Embryonic facial prominence (tissue), 1 donor: Measurements from ENCODE around the gene PIGU.

Experiments used
- DNase-seq: peaks from one replicate; pipeline ENCODE4 v3.0.0-alpha.2; 2016; ENCODE audit errors: extremely low spot score

The PIGU gene

DNA sequence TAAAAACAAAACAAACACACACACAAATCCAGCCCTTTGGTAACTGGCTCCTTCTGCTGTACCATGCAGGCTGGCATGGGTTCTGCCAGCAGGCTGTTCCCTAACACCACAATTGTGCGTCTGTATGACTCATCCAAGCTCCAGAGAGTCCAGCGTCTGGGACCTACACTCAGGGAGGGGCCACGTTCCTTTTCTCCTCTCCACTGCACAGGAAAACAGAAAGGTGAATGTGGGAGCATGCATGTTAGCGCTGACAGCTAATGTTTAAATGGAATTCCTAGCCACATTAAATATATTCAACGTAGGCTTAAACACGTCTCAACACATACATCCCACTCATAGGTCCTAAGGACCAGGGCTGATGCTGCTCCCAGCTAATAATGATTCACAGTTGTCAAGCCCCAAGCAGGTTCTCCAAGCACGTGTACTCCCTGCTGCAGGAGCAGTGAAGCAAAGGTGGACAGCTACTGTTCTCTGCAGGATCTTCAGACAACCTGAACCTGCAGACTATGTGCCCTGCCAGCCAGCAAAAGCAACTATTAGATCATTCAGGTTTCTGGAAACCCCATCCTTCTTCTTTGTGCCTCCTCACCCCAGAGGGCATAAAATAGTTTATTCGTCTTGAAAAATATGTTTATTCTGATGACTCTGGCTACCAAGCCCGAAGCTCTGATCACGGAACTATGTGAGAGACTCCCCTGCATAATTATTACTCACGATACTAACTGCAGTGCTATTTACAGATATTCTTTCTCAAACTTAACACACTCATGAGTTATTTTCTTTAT, 97.5 kb downstream of the PIGU start:
- DNase-seq, result no peak

DNA sequence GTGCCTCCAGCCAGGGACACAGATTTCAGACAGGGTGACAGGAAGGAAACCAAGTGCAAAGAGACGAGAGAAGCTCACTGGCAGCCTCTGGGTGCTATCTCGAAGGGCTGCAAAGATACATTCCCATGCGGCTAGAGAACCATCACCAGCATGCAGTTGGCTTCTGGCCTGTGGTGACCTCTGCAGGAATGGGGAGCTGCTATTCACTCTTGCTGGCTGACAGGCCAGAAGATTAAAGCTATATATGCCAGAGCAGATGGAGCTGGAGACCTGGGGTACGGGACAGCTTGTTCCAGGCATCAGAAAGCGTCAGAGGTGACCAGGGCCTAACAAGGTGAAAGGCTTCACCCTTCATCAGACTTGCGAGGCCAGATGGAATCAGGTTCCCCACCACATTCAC, 98.4 kb downstream of the PIGU start:
- DNase-seq, result no peak

DNA sequence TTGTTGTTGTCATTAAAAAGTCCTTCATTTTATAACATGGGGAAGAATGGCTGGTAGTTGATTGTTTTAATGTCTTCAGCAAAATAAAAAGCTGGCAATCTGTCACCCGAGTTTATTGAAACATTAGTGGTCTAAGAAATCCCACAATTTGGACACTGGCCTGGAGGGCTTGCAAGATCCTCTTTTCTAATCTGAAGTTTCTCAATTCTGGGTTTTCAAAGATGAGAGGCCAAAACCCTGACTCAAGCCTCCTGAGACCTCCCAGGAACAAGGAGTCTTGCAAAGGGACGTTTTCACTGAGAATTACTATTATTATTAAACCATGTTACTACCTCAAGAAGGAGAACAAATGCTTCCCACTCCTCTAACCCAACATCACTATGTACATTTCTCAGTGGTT, 98.9 kb downstream of the PIGU start:
- no peak for DNase-seq

DNA sequence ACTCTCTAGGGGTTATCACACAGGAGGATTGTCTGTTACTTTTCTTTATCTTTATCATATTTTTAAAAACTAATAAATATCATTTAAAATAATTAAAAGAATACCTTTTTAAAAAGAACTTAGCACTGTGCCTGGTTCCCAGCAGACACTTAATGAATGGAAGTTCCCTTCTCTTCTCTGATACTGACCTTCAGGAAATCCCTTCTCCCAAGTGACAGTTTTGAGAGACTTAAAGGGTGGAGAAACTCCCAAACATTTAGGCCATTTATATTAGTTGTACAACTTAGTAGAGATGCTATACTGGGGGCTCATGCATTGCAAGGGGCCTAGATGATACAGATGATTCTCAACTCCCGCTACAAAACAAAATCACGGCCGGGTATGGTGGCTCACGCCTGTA, 99.8 kb downstream of the PIGU start:
- no peak for DNase-seq

DNA sequence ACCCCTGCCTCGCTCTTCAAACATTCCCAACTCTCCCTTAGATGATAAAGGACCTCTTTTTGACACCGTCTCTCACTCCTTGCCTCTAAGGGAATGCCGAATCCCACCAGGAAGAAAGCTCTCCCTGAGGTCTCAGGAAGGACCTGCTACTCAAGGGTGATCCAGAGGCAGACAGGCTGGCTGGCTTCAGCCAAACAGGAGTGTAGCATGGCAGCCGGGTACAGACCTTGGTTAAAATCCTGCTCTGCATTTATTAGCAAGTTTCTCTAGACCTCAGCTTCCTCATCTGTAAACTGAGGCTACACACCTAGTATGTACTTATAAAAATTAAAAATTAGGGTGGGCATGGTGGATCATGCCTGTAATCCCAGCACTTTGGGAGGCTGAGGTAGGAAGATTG, 101.1 kb downstream of the PIGU start:
- DNase-seq, result no peak

DNA sequence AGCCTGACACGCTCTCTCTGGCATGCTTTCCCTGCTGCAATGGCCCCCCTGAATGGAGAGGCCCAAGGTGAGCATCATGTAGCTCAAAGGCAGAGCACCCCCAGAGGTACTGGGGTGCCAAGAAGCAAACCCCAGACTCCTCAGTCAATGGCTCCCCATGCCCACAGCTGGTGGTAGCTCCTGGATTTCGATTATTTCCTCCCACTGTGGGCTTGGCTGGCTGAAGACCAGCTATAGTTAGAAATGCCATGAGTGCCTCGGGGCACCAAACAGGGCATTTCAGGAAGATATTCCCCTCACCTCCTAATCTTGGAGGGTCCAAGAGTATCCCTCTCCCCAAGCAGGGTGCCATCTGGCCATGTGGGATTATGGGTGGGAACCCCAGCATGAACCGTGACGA, 101.6 kb downstream of the PIGU start:
- no peak for DNase-seq

DNA sequence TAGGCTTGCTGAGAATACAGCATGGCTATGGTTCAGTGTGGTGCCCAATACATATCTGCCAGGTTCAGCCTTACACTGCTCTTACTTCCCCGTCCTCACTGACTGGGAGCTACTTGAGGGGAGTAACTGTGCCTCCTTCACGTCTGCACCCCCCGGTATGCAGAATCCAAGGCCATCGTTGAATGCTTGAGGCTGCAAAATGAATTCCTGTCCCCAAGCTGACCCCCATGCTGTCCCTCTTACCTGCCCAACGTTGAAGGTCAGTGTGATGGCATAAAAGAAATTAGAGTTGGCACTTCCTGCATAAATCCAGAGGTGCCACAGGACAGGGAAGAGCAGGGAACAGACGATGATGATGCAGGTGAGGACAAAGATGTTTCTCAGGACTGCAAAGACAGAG, 102.0 kb downstream of the PIGU start:
- no peak for DNase-seq

DNA sequence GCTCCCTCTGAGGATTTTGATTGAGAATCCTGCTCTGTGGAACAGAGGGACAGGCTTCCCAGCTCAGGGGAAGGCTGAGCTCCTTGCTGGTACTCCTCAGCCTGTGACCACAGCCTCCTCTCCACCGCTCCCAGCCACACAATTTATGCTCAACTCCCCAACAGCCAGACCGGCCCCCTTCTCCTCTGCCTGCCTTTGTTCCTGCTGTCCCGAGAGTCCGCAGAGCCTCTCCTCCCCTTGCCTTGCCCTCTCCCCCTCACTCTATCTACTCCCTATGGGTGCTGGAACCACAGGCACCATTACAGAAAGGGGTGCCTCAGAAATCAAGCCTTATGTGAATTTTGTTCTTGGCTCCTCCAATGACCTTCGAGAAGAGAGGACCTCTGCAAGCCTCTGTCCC, 102.5 kb downstream of the PIGU start:
- no peak for DNase-seq

DNA sequence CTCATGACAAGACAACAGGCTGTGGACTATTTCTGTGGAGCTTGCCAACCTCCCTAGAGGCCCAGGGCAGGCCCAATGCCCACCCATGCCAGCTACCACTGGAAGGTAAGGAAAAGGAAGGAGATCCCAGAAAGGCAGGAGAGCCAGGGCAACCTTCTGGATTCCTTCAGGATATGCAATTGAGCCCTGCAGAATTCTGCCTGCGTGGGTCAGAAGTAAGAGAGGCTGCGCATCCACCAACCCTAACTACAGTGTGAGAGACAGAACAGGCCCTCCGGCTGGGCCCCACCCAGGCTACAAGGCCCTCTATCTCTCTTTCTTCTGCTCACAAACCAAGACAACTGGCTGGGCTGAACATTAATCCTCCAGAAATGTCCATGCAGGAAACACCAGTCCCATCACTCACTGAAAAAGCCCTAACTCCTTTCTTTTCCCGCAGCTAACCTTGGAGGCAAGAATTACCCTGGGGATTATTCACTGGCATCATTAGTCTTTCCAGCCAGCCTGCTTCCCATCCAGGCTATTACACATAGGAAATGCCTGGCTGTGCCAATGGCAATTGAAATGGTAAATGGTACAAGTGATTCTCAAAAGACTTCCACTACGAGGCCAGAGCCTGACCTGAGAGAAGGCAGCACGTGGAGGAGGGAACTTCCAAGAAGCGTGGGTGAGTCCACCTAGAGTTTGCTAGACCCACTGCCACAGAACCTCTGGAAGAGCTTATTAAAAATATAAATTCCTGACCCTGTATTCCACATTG, 103.2 kb downstream of the PIGU start:
- no peak for DNase-seq

DNA sequence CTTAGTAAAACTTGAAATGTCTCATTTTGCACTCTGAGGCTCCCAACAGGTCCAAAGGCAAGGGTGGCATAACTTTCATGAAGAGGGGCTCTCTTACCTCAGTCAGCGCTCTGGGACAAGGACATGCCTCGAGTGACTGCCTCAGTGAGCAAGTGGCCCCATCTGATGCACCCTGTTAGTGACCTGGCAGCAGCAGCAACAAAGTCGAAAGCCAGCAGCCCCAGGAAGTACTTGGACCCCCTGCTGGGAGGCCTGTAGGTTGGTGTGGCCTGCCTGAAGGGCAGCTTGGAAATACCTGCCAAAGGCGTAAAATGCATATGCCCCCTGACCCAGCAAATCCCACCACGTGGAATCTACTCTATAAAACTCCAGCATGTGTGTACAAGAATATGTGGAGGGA, 105.1 kb downstream of the PIGU start:
- no peak for DNase-seq

DNA sequence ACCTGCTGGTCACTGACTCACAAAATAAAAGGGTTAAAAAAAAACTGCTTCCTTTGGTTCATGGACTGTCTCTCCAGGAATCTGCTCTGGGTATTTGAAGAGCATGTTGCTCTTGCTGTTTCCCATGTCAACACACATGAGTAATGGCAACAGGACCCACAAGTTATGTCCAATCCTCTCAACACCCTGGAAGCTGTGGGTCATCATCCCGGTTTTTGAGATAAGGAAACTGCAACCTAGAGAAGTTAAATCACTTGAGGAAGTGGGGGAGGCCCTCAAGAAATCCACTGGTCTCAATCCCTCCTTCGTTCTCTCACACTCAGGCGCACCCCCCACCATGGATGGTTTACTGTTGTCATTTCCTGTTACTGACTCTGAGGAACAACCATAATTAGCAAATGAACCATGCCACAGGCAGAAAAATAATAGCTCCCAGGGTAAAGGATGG, 106.0 kb downstream of the PIGU start:
- no peak for DNase-seq

DNA sequence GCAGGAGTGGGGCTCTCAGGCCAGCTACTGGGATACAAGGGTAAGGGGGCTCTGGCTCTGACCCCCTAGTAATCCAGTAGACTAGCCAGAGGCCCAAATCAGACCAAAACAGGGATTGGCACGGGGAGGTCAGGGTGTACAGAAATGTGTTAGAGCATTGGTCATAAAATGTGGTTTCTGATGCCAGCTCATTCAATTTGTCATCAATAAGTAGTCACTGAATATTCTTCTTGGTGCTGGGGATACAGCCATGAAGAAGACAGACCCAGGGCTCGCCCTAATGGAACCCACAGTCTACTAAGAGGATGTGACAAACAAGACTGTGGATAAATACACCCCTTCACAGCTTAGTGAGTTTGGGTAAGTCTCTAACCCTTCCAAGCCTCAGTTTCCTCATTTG, 107.3 kb downstream of the PIGU start:
- DNase-seq, result no peak

DNA sequence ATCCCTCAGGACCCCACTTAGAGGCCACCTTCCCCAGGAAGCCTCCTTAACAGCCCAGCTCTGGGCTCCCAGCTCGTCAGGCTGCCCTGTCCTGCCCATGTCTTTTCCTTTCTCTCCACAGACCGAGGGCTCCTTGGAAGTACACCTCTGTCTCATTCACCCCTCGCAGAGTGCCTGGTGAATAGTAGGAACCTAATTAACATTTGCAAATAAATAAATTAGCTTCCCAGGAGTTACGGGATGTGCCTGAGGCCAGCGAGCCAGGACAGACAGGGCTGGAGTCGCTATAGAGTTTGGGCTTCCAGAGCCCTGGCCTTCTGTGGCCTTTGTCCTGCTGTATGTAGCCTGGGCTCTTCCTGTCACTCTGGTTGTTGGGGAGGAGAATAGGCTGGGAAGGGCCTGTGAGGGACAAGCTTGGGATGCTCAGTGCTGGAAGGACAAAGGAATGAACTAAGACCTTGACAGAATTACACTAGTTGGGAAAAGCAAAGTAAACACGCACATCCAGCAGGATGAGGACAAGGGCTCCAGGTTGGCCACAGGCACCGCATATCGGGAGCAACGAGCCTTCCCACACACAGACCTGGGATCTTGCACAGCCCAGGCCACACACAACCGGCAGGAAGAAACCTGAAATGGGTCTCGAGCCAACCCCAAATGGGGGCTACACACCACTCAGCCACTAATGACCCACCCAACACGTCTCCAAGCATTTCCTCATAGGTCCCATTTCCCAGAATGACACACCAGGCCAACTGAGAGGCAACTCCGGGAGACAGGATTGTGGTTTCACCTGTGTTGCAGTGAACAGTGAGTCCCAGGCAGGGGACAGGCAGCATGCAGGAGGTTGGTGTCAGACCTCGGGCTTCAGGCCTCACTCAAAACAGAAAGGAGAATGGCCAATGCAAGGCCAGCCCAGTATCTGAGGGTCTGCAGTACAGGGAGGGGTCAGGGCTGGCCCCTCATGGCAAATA, 108.7 kb downstream of the PIGU start:
- DNase-seq, result no peak

DNA sequence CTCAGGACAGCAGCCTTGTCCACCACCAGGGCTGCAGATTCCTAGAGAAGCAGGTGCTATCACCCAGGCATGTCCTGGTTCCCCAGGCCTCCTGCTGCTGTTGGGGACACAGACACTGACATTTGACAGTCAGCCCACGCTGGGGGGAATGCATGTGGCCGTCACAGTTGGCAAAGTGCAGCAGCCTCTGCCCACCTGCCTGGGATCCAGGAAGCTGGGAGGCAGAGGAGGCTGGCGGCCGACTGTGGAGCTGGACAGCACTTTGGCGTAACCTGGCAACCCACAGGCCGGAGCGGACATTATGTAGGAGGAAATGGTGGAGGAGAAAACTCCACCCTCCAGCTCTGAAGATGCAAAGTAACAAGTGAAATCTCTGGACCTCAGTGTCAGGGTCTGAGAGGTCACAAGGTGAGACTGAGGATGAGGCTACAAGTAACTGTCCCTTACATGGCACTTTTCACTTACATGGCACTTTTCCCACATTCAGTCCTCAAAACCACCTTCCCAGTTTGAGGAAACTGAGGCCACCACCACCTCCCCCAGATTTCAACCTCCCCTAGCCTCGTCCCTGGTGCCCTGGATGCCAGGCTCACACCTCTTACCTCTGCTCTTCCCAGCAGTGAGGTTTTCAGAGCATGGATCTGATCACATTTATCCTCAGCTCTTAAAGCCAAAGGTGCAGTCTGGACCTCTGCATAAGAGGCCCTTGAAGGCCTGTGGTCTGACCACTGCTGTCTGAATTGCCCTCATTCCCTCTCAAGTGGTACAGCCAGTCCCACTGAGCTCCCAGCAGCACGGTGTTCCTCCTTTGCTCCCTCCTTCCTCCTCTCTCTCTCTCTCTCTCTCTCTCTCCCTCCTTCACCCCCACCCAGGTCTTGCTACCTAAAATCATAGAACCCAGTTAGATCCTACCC, 109.7 kb downstream of the PIGU start:
- DNase-seq, result no peak

DNA sequence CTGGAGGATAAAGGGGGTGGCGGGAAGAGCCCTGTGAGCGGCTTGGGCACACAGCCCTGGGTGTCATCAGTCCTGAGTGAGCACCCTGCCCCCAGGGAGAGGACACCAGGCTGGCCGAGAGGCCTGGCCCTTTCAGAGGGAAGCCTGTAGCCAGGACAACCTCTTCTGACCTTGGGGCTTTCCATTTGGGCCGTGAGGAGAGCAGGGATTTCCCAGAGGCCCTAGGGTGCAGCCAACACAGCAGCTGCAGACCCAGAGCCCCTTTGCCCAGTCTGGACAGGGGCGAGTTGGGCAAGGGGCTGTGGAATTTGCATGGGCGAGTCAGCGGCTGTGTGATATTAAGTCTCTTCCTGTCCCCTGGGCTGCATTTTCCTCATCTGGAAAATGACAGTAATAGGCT, 112.1 kb downstream of the PIGU start:
- DNase-seq, result no peak

DNA sequence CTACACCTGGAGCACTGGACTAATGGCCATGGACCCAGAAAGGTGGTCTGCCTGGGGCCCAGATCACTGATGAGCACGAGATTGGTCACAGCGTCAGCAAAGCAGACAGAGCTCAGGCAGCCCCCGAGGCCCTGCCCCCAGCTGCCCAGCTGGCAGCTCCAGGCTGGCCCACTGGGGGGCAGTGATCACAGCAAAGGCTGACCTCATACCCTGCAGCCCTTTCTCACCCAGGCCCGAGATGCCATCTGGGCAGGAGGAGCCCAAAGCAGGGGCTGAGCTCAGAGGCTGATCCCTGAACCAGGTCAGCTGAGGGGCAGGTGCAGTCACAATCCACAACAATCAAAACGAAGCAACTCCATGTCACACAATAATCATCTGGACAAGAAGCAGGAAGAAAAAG, 114.3 kb downstream of the PIGU start:
- no peak for DNase-seq

DNA sequence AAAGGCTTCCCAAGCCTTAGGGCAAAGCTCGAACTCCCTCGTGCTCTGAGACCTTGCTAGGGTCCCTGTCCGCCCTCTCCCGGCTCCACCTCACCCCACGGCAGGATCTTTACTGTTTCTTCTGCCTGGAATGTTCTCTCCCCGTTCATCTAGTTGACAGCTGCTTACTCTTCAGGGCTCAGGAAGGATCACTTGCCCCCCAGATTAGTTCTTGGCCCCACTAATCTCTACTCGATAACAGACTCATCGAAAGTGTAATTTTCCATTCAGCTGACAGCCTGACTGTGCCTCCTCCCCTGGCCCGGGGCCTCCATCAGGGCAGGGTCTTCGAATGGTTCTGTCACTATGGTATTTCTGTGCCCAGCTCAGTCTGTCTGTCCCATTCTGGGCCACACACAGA, 115.2 kb downstream of the PIGU start:
- no peak for DNase-seq

DNA sequence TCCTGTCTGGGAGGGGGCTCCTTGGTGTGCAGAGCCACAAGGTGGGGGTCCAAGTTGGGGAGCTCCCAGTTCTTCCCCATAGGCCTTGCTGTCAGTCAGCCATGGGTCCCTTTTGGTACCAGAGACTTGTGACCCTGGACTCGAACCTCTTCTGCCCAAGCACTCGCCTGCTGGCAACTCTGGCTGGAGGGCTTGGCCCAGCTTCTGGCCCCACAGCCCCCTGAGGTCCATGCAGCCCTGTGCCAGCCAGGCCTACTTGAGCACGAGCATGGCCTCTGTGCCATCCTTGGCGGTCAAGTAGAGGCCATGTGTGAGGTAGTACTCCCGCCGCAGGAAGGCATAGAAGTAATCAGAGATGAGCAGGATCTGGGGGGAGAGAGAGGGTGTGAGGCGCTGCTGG, 116.3 kb downstream of the PIGU start:
- no peak for DNase-seq

DNA sequence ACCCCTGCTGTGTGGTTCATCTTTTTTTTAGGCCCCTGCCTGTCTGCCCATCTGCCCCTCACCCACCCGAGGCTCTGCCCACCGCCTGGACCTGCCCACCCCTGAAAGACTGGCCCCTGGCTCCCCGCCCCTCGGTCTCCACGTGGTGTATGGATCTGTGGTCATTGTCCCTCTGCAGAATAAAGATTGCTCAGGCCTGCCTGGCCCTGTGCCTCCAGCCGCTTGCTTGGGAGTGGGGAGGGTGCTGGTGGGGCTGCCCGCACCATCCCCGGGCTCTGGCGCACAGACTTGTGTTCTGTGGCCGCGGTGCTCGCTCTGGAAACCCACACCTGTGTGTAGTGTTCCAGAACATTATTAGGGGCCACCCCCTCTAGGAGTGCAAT, 116.8 kb downstream of the PIGU start:
- DNase-seq, result no peak

DNA sequence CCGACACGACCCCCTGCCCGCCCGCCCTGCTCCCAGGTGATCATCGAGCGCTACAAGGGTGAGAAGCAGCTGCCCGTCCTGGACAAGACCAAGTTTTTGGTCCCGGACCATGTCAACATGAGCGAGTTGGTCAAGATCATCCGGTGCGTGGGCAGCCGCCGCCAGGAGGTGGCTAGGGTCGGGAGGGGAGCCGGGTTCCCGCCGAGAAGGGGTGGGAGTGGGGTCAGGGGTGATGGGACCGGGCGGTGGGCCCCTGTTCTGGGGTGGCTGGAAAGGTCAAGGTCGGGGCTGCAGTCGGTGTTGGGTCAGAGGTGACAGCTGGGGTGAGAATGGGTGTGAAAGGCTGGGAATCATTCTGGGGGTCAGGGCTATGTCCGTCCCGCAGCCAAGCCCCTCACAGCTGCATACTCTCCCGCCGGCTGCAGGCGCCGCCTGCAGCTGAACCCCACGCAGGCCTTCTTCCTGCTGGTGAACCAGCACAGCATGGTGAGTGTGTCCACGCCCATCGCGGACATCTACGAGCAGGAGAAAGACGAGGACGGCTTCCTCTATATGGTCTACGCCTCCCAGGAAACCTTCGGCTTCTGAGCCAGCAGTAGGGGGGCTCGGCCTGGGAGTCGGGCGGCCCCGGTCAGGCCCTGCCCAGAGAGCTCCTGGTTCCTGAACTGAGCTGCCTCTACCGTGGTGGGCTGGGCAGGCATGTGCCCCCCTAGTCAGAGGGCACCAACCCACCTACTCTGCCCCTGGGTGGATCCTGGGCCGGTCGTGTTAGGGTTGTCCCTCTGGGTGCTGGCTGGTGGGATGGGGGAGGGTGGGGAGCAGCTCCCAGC, 117.4 kb downstream of the PIGU start:
- DNase-seq, result no peak
